Prostate gland (tissue), 2 donors: ENCODE measurements around the gene TMEM74B. TPM values are rescaled to one million over a fixed set of nuclear protein-coding genes. Genes with fewer than 3 reads are reported as not detected.

Source experiments
- DNase-seq: peaks from one replicate; pipeline ENCODE4 v3.0.0-alpha.2; 2019; ENCODE audit warnings: low spot score
- H3K27ac ChIP-seq, 2 donors: fragments of 200-600 bp; sonication (generic); 2 replicates each; pipeline ENCODE4 v1.5.1; 2017 to 2019
- H3K27me3 ChIP-seq: fragments of 200-600 bp; sonication (generic); replicated peaks from 2 replicates; pipeline ENCODE4 v1.5.1; 2019; ENCODE audit not compliant: insufficient read depth
- H3K36me3 ChIP-seq, 2 donors: fragments of 200-600 bp; sonication (generic); 1 replicate in 1 of 2; 2 replicates in 1 of 2; pipeline versions ENCODE4 v1.5.1 to v1.8.1; 2017 to 2019
- H3K4me1 ChIP-seq: fragments of 200-600 bp; sonication (generic); replicated peaks from 2 replicates; pipeline ENCODE4 v1.5.1; 2019
- H3K4me3 ChIP-seq, 2 donors: fragments of 200-600 bp; sonication (generic); 2 replicates each; pipeline ENCODE4 v1.5.1; 2017 to 2019
- H3K9me3 ChIP-seq: fragments of 200-600 bp; sonication (generic); 2 replicates; pipeline ENCODE4 v1.5.1; 2017
- POLR2A ChIP-seq: fragments of 450-650 bp; IDR thresholded peaks from one replicate; pipeline ENCODE4 v1.6.1; 2016; ENCODE audit warnings: antibody characterized with exemption, mild to moderate bottlenecking
- POLR2AphosphoS5 ChIP-seq: sonication (generic); formaldehyde crosslinking; IDR thresholded peaks from one replicate; pipeline ENCODE4 v1.6.1; 2017; ENCODE audit warnings: antibody characterized with exemption
- WGBS: methylation state at CpG from one replicate; pipeline ENCODE4 v1.1.5; 2018; 5-methylcytosine and 5-hydroxymethylcytosine counted together
- intact Hi-C: fragments of 100-400 bp; cut with DNase I; formaldehyde crosslinking; loops from one replicate; pipeline ENCODE4 v1.14.2; 2022
- total RNA-seq, 2 donors: library from RNA; depleted of rRNA; stranded (reverse); fragments of >200 nt; gene quantifications; one replicate each; pipeline ENCODE4 v1.1.0, GENCODE V29; 2016
- TF ChIP-seq, protein P1 (sequence below), 4 experiments: fragments of 200-600 bp in 2 of 4; fragments of 450-650 bp in 2 of 4; sonication (generic) in 2 of 4; IDR thresholded peaks; 1 replicate in 3 of 4; 2 replicates in 1 of 4; pipeline ENCODE4 v1.5.1; 2016 to 2019; ENCODE audit warnings: antibody characterized with exemption in 4 of 4, mild to moderate bottlenecking in 2 of 4, moderate library complexity in 2 of 4

The TMEM74B gene
- 1 to 10 TPM in 1 of 2 donors, under 1 TPM in 1; 0.59 to 3.6 TPM for total RNA-seq

DNA sequence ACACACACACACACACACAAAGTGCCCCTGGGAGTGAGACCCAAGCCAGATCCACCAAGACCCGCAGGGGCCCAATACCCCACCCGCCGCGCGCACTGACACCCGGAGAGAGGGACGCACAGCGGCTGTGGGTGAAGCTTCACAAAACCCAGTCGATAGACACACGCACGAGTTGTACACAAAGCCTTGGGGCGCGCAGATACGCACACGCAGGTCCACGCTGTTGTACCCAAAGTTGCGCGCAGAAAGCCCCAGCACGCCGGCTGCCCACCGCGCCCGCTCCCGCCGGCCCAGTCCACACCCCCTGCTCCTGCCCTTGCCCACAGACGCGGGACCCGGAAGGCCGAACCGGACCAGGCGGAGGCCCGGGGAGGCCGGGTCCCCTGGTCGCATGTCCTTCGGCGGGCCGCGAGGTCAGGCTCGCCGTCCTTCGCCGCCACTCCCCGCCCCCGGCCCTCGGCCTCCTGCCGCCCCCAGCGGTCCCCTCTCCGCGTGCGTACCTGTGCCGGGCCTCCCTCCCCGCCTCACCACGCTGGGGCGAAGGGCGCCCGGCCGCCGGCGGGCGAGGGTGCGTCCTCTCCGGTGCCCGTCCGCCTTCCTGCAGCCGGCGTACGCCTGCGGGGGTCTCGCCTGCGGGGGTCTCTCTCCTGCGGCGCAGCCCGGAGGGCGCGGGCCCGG, at the start of gene TMEM74B:
Gene TMEM74B, minus strand, starts transcription at position 344 of the 678 bp plus-strand sequence. CDS start 1,180 bp downstream, outside the sequence.
- intact Hi-C loops = no loop called here
- Histone ChIP-seq H3K9me3 (no peaks in the 10 kb centered on the region), H3K27me3 (no peaks in the 10 kb centered on the region), H3K4me3 (peak within 1 kb of the TSS; percentile 34 to 43), H3K27ac (no peak within 1 kb of the TSS), H3K36me3 (no peaks in the 10 kb centered on the region), H3K4me1 (no peaks in the 10 kb centered on the region)
- no peak for DNase-seq
- WGBS = 4% methylated on average over 46 of the region's 76 CpGs
- TF ChIP-seq, protein P1, sequence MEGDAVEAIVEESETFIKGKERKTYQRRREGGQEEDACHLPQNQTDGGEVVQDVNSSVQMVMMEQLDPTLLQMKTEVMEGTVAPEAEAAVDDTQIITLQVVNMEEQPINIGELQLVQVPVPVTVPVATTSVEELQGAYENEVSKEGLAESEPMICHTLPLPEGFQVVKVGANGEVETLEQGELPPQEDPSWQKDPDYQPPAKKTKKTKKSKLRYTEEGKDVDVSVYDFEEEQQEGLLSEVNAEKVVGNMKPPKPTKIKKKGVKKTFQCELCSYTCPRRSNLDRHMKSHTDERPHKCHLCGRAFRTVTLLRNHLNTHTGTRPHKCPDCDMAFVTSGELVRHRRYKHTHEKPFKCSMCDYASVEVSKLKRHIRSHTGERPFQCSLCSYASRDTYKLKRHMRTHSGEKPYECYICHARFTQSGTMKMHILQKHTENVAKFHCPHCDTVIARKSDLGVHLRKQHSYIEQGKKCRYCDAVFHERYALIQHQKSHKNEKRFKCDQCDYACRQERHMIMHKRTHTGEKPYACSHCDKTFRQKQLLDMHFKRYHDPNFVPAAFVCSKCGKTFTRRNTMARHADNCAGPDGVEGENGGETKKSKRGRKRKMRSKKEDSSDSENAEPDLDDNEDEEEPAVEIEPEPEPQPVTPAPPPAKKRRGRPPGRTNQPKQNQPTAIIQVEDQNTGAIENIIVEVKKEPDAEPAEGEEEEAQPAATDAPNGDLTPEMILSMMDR (IDR thresholded peaks at IDR 0.05) = no peak

DNA sequence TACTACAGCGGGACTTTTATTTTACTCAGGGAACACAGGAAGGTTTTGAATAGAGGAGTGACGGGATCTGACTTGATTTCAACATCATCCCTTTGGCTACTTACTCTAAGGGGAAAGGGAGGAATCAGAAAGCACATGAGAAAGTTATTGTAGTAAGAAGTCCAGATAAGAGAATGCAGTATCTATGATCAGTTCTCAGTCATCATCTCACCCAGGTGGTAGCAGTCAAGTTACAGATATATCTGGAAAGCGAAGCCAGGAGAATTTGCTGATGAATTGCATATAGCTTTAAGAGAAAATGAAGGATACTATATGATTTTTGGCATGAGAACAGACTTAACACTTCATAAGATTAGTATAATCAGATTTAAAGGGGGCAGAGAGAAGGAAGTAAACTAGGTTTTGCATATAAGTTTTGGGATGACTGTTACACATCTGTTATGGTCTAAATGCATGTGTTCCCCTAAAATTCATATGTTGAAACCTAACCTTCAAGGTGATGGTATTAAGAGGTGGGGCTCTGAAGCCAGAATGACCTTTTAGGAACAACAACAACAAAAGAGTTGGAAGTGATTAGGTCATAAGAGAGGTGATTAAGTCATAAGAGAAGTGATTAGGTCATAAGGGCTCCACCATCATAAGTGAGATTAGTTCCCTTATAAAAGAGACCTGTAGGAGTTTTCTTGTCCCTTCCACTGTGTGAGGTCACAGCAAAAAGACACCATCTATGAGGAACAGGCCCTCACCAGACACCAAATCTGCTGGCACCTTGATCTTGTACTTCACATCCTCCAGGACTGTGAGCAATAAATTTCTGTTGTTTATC, 47.7 kb upstream of the TMEM74B start:
- no peak overlapping the region for H3K4me3 ChIP-seq
- no peaks in the 10 kb centered on the region for H3K36me3 ChIP-seq
- DNase-seq = no peak
- H3K27ac ChIP-seq = no peak overlapping the region
- peaks cover 1% of the 10 kb centered on the region for H3K27me3 ChIP-seq
- intact Hi-C loops = no loop called here
- TF ChIP-seq POLR2AphosphoS5 (no peak), POLR2A (no peak)
- TF ChIP-seq, protein P1 (IDR thresholded peaks at IDR 0.05) = no peak
- H3K4me1 ChIP-seq = no peaks in the 10 kb centered on the region
- WGBS = 71% methylated on average over 3 of the region's 3 CpGs
- H3K9me3 ChIP-seq = no peaks in the 10 kb centered on the region

DNA sequence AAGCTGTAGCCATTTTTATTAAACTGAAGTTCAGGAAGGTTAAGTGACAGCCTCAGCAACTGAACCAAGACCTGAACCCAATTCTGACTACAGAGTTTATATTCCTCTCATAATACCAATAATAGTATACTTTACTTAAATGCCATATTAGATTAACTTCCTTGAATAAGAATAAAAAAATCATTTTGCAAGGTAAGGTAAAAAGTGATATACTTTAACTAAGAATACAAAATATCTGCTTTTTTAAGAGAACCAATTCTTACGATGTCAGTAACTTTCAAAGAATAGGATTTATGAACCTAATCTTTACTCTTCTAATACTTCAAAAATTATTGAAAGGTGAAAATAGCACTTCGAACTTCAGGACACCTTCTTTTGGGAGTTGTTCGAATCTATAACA, 44.8 kb upstream of the TMEM74B start:
- no peaks in the 10 kb centered on the region for H3K36me3 ChIP-seq
- H3K9me3 ChIP-seq = no peaks in the 10 kb centered on the region
- intact Hi-C loops = no loop called here
- TF ChIP-seq POLR2A (no peak), POLR2AphosphoS5 (no peak)
- TF ChIP-seq, protein P1 (IDR thresholded peaks at IDR 0.05) = no peak
- WGBS = 88% methylated on average over 3 of the region's 3 CpGs
- H3K27ac ChIP-seq = no peak overlapping the region
- H3K27me3 ChIP-seq = peaks cover 1% of the 10 kb centered on the region
- H3K4me1 ChIP-seq = peaks cover 7% of the 10 kb centered on the region
- no peak for DNase-seq
- no peak overlapping the region for H3K4me3 ChIP-seq

DNA sequence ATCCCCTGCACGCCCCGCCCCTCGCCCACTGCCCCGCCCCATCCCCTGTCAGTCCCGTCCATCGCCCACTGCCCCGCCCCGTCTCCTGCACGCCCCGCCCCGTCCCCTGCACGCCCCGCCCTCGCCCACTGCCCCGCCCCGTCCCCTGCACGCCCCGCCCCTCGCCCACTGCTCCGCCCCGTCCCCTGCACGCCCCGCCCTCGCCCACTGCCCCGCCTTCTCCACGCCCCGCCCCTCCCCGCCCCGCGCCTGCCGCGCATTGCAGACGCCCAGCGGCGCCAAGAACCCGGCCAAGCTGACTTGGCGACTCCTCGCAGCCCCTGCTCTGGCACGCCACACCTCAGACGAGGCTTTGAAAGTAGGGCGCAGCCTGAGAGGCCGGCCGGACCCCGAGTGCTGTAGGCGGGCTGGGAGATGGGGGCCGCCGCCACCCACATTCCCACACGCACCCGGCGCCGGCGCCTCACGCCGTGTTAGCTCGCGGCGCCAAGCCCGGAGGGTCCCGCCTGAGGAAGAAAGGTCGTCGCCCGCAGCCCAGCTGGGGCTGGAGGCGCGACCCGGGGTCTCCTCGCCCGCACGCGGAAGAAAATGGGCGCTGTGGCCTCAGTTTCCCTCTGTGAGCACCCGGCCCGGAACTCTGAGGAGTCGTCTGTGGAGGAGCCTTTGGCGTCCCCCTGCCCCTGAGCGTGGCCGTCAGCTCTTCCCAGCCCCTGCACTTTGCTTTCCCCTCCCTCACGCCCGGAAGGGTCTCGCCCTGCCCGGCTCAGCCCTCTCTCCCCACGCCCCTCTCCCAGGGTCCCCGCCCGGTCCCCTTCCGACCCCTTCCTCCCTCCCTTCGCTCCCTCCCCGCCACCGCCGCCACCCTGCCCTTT, 41.2 kb upstream of the TMEM74B start, which contains the start of gene RAD21L1:
Gene RAD21L1, plus strand, starts transcription at position 262 of the 872 bp plus-strand sequence. CDS start 2,410 bp downstream, outside the sequence.
- H3K9me3 ChIP-seq = no peaks in the 10 kb centered on the region
- H3K4me1 ChIP-seq = peaks cover 7% of the 10 kb centered on the region
- peaks cover 1% of the 10 kb centered on the region for H3K27me3 ChIP-seq
- peak within 1 kb of the TSS; percentile 44 to 48 for H3K4me3 ChIP-seq
- DNase-seq = peak; percentile 70
- no peak within 1 kb of the TSS for H3K27ac ChIP-seq
- TF ChIP-seq POLR2AphosphoS5 (no peak), POLR2A (no peak)
- TF ChIP-seq, protein P1 (IDR thresholded peaks at IDR 0.05) = no peak
- H3K36me3 ChIP-seq = no peaks in the 10 kb centered on the region
- intact Hi-C loops = no loop called here
- WGBS = 3% methylated on average over 36 of the region's 88 CpGs
